DOHH2 (cell line): ENCODE results near the gene SBNO2.

Experiments
- H3F3A ChIP-seq: fragments of 200-600 bp; sonication (generic), shearing (Covaris generic); 2 replicates; pipeline ENCODE4 v1.6.0; 2016; ENCODE audit warnings: antibody characterized with exemption, mild to moderate bottlenecking; ENCODE audit not compliant: control insufficient read depth, insufficient read depth
- H3K27ac ChIP-seq: fragments of 200-600 bp; sonication (generic); 2 replicates; pipeline ENCODE4 v1.5.1; 2014; ENCODE audit warnings: low read depth, mild to moderate bottlenecking, low read length, moderate library complexity
- H3K27me3 ChIP-seq: fragments of 200-600 bp; sonication (generic); 2 replicates; pipeline ENCODE4 v1.6.1; 2014; ENCODE audit warnings: mild to moderate bottlenecking, low read length, mixed read lengths; ENCODE audit not compliant: control insufficient read depth
- H3K36me3 ChIP-seq: fragments of 200-600 bp; sonication (generic); 2 replicates; pipeline ENCODE4 v1.6.1; 2014; ENCODE audit warnings: mild to moderate bottlenecking, low read length, moderate library complexity, mixed read lengths; ENCODE audit not compliant: control insufficient read depth
- H3K4me1 ChIP-seq: fragments of 200-600 bp; sonication (generic); 2 replicates; pipeline ENCODE4 v1.6.1; 2014; ENCODE audit warnings: mild to moderate bottlenecking, low read length, mixed read lengths; ENCODE audit not compliant: control insufficient read depth
- H3K4me2 ChIP-seq: fragments of 200-600 bp; sonication (generic); 2 replicates; pipeline ENCODE4 v1.6.0; 2014; ENCODE audit warnings: mild to moderate bottlenecking, low read length, moderate library complexity
- H3K4me3 ChIP-seq: fragments of 200-600 bp; sonication (generic); 2 replicates; pipeline ENCODE4 v1.5.1; 2014; ENCODE audit warnings: mild to moderate bottlenecking, low read length, mixed read lengths
- H3K79me2 ChIP-seq: fragments of 200-600 bp; sonication (generic); 2 replicates; pipeline ENCODE4 v1.6.1; 2014; ENCODE audit warnings: mild to moderate bottlenecking, low read length, mixed read lengths; ENCODE audit not compliant: control insufficient read depth
- H3K9me2 ChIP-seq: fragments of 200-600 bp; sonication (generic); replicated peaks from 2 replicates; pipeline ENCODE4 v1.6.1; 2014; ENCODE audit warnings: mild to moderate bottlenecking, low read length, mixed read lengths; ENCODE audit not compliant: control insufficient read depth
- H3K9me3 ChIP-seq: fragments of 200-600 bp; sonication (generic); 2 replicates; pipeline ENCODE4 v1.6.1; 2014; ENCODE audit warnings: antibody characterized with exemption, low read length, mixed read lengths; ENCODE audit not compliant: control insufficient read depth, insufficient read depth
- H4K20me1 ChIP-seq: fragments of 200-600 bp; sonication (generic); 2 replicates; pipeline ENCODE4 v1.6.0; 2014; ENCODE audit warnings: low read depth, mild to moderate bottlenecking, antibody characterized with exemption, low read length, moderate library complexity; ENCODE audit not compliant: control insufficient read depth, insufficient read depth
- EZH2phosphoT487 ChIP-seq: fragments of 200-600 bp; sonication (generic); IDR thresholded peaks from 2 replicates; pipeline ENCODE4 v1.6.1; 2017; ENCODE audit warnings: borderline replicate concordance, mild to moderate bottlenecking, antibody characterized with exemption, low read length, moderate library complexity, mixed read lengths
- TF ChIP-seq, protein P1 (sequence below): fragments of 200-600 bp; sonication (generic); IDR thresholded peaks from one replicate; pipeline ENCODE4 v1.5.1; 2014; ENCODE audit warnings: antibody characterized with exemption, mild to moderate bottlenecking, low read depth, low read length; ENCODE audit not compliant: poor library complexity, severe bottlenecking

Gene SBNO2

DNA sequence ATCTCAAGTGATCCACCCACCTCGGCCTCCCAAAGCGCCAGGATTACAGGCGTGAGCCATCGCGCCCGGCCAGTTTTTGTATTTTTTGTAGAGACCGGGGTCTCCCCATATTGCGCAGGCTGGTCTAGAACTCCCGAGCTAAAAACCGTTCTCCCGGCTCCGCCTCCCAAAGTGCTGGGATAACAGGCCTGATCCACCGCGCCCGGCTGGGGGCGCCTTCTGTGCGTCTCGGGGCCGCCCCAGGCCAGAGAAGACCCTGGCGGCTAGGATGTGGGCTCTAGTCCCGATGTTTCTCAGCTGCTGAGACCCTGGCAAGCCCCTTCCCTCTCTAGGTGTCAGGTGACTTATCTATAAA, 103.5 kb downstream of the SBNO2 start:
- Histone ChIP-seq H3K9me3 (no peaks in the 10 kb centered on the region), H3K4me2 (no peak overlapping the region), H3K4me3 (no peak overlapping the region), H3F3A (peaks cover 19% of the 10 kb centered on the region), H3K27me3 (no peaks in the 10 kb centered on the region), H3K9me2 (no peaks in the 10 kb centered on the region), H3K27ac (no peak overlapping the region), H4K20me1 (no peaks in the 10 kb centered on the region), H3K4me1 (peaks cover 51% of the 10 kb centered on the region), H3K36me3 (peaks cover 49% of the 10 kb centered on the region), H3K79me2 (peaks cover 65% of the 10 kb centered on the region)
- no peak for TF ChIP-seq EZH2phosphoT487
- TF ChIP-seq, protein P1, sequence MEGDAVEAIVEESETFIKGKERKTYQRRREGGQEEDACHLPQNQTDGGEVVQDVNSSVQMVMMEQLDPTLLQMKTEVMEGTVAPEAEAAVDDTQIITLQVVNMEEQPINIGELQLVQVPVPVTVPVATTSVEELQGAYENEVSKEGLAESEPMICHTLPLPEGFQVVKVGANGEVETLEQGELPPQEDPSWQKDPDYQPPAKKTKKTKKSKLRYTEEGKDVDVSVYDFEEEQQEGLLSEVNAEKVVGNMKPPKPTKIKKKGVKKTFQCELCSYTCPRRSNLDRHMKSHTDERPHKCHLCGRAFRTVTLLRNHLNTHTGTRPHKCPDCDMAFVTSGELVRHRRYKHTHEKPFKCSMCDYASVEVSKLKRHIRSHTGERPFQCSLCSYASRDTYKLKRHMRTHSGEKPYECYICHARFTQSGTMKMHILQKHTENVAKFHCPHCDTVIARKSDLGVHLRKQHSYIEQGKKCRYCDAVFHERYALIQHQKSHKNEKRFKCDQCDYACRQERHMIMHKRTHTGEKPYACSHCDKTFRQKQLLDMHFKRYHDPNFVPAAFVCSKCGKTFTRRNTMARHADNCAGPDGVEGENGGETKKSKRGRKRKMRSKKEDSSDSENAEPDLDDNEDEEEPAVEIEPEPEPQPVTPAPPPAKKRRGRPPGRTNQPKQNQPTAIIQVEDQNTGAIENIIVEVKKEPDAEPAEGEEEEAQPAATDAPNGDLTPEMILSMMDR: no peak

DNA sequence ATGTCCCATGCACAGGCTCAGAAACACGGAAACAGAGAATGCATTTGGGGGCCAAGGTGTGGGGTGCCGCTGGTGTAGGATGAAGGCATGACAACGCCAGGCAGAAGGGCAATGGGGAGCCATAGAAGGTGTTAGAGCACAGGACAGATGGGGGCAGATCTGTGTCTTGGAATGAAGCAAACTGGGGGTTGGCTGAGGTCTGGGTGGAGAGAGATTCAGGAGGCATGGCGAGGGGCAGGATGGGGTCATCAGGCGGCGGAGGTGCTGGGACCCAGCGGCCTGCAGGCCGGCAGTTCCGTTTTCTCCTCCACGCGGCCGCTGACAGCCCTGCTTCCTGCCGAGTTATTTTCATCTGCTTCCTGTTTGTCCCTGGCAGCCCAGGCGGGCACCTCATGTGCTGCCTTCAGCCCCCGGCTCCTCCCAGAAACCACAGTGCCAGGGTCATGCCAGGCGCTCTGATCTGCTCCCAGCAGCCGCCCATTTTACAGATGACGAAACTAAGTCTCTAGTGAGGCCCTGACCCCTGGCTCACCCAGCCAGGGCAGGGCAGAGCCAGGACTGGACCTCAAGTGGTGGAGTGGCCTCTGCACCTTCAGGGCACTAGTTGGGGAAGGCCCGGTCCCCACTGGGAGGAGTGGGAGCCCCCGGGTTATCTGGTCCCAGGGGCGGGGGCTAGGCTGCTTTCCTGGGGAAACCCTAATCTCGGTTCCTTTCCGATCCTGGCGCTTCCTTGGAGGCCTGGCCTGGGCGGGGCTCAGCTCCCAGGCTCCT, 104.9 kb downstream of the SBNO2 start:
- Histone ChIP-seq H3K36me3 (peaks cover 39% of the 10 kb centered on the region), H3K27me3 (no peaks in the 10 kb centered on the region), H3K9me3 (no peaks in the 10 kb centered on the region), H4K20me1 (no peaks in the 10 kb centered on the region), H3K4me1 (peaks cover 53% of the 10 kb centered on the region), H3K79me2 (peaks cover 61% of the 10 kb centered on the region), H3K27ac (peak overlapping the region; percentile 91), H3K9me2 (no peaks in the 10 kb centered on the region), H3K4me3 (peak overlapping the region; percentile 88), H3K4me2 (peak overlapping the region; percentile 96), H3F3A (peaks cover 20% of the 10 kb centered on the region)
- TF ChIP-seq EZH2phosphoT487: no peak
- TF ChIP-seq, protein P1: no peak

DNA sequence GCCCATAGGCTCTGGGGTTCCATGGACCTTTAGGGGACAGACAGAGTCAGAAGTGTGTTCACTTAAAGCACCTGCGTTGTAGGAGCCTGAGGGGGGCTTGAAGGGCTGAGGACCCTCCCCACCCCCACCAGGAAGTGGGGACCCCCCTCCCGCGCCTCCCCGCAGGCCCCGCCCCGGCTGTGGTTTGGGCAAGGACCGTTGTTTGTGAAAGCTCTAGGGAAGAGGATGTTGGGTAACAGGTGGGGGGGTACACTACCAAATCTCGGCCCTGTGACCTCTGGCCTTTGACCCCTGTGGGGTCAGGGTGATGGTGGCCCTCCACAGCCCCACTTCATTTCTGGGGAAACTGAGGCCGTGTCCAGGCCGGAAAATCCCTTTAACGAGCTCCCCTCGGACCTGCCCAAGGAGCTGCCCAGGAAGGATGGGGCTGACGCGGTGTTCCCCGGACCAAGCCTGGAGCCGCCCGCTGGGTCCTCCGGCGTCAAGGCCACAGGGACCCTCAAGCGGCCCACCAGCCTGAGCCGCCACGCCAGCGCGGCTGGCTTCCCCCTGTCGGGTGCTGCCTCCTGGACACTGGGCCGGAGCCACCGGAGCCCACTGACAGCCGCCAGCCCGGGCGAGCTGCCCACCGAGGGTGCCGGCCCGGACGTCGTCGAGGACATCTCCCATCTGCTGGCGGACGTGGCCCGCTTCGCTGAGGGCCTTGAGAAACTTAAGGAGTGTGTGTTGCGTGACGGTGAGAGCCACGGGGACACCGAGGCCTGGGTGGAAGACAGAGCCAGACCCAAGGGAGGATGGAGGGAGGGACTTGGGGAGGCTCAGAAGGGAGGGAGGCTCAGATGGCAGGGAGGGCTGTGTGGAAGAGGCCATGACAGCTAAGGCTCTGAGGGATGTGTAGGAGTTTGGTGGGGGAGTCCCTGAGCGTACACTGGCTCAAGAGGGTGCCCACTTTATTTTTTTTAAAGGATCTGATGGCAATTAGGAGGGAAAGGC, 105.8 kb downstream of the SBNO2 start:
- peak overlapping the region; percentile 91 for H3K27ac ChIP-seq
- H3K4me2 ChIP-seq: peak overlapping the region; percentile 96
- peaks cover 52% of the 10 kb centered on the region for H3K79me2 ChIP-seq
- peaks cover 33% of the 10 kb centered on the region for H3K36me3 ChIP-seq
- no peaks in the 10 kb centered on the region for H3K27me3 ChIP-seq
- H3K4me3 ChIP-seq: peak overlapping the region; percentile 88
- H3F3A ChIP-seq: peaks cover 18% of the 10 kb centered on the region
- no peaks in the 10 kb centered on the region for H3K9me3 ChIP-seq
- no peaks in the 10 kb centered on the region for H3K9me2 ChIP-seq
- H4K20me1 ChIP-seq: no peaks in the 10 kb centered on the region
- TF ChIP-seq EZH2phosphoT487: no peak
- TF ChIP-seq, protein P1: no peak
- peaks cover 49% of the 10 kb centered on the region for H3K4me1 ChIP-seq
